Measurements from ENCODE around the gene CERT1.
"Not testable (repeated sequence)": the region's sequence is repeated elsewhere in the genome, so short reads cannot be mapped to it uniquely, and the experiment has no call there.

The CERT1 gene

DNA sequence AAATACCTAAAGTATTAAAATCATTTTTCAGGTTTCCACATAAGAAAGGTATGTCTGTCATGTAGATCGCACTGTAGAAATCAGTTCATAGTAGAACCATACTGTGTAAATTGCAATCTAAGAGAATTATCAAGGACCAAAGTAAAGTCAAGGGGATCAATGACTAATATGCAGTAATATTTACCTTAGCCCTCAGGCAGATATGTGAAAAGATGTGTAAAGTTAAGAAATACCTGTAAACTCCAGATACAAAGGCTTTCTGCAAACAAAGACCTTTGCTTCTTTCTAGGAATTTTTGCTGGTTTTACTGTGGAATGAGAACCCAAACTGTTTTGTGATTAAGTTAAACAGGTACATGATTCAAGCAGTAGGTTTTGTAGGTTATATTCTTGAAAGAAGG lies 11.8 kb upstream of the CERT1 start:
- in situ Hi-C loops (cut with HindIII; ENCODE audit: low sequenced_read_pairs), result no loop called here

DNA sequence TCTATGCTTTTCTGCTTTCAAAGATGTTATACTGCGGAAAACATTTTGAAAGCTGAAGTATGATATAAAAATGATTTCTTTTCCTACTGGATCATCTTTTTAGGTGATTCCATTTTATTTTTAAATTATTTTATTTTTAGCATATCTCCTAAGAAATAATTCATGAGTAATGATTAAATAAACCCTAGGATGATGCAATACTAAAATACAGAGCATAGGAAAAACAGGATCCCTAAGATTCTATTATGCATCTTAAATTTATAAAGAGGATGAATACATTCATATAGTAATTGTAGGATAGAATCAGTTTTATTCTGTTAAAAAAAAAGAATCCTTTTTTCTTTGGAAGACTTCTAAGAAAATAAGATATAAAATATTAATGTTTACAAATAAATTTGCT lies 11.1 kb upstream of the CERT1 start:
- in situ Hi-C loops (cut with HindIII; ENCODE audit: low sequenced_read_pairs), result no loop called here

DNA sequence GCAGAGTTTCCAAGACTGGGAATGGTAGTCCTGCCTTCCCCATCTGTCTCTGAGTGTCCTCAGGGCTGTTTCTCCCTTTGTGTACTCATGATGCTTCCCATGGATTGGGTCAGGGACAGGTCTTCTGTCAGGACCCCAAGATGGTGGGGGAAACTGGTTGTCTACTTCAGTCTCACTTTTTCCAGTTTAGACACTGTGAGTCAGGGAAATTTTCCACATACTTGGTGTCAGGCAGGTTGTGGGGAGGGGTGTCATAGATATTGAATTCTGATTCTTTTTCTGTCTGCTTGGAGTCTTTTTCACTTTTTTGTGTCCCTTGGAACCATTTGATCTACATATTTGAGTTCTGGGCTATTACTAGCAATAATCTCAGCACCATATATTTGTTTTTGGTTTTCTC lies 10.6 kb upstream of the CERT1 start:
- in situ Hi-C loops (cut with HindIII; ENCODE audit: low sequenced_read_pairs), result no loop called here

DNA sequence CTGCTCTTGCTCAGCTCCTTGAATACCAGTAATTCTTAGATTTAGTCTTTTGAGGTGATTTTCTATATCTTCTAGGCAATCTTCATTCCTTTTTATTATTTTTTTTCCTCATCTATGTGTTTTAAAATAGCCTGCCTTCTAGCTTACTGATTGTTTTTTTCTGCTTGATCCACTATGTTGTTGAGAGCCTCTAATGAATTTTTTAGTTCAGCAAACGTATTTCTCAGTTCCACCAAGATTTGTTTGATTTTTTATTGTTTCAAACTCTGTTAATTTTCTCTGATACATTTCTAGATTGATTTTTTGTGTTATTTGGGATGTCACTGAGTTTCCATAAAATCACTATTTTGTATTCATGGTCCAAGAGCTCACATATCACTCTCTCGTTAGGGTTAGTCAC lies 9.8 kb upstream of the CERT1 start:
- in situ Hi-C loops (cut with HindIII; ENCODE audit: low sequenced_read_pairs), result no loop called here

DNA sequence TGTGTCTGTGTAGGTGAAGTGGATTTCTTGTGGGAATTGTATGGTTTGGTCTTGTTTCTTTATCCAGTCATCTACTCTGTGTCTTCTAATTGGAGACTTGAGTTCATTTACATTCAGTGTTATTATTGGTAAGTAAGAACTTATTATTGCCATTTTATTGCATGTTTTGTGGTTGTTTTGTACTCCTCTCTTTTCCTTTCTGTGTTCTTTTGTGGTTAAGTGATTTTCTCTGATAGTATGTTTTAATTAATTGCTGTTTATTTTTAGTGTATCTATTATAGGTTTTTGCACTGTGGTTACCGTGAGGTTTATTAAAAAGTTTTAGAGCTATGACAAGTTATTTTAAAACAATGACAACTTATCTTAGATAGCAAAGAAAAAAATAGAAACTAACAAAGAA lies 8.3 kb upstream of the CERT1 start:
- in situ Hi-C loops (cut with HindIII; ENCODE audit: low sequenced_read_pairs), result no loop called here

DNA sequence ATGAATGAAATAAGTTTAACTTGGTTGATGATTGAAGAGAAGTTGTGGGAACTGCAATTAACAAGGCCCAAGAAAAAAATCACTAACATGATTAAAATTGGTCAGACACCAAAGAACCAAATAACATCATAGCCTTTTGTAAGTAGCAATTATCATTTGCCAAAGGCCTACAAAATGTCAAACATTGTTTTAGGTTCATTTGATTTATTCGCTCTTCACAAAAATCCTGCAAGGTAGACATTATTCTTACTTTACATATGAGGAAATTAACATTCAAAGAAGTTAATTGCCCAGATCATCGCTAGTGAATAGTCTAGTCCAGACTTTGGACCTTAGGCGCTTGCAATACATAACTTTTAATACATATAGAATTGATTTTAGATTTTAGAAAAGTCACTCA lies 2.9 kb upstream of the CERT1 start:
- in situ Hi-C loops (cut with HindIII; ENCODE audit: low sequenced_read_pairs), result no loop called here

DNA sequence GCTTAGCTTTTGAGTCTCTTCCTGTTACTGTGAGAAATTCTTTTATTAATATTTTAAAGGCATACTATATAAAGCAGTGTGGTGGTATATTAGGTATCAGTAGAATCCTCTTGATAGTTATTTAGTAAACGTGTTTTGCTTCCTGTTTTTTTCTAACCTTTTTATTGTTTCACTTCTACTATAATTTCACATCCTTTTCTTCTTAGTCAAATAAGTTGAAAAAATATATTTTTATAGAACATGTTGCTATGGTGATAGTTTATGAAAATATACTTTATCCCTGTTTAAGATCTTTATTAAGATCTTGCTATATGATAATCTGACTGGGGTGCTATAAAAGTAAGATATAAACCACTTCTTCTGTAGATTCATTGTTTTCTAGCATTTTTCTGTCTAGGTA lies 2.4 kb upstream of the CERT1 start:
- in situ Hi-C loops (cut with HindIII; ENCODE audit: low sequenced_read_pairs), result no loop called here

DNA sequence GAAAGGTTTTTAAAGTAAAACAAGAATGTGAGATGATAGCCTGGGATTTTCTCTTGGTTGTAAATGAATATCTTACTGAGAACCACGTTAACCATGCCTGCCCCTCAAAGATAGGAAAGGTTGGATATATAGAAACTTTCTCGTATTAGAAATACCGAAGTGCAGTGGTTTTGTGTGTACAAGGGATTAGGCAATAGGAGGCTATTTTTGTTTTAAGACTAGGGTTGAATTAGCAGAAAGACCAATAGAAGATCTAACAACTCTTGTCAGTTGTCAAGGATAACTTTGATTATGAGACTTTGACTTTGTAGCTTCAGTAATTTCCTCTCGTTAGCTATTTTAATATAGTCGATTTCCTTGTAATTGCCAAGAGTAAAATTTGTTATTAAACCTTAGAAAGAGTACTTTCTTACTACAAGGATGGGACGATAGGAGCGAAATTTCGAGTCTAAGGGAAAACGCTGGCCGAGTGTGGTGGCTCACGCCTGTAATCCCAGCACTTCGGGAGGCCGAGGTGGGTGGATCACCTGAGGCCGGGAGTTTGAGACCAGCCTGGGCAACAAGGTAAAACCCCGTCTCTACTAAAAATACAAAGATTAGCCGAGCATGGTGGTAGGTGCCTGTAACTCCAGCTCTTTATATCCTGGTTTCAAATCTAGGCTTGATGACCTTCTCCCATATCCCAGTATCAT lies 1.1 kb upstream of the CERT1 start:
- in situ Hi-C loops (cut with HindIII; ENCODE audit: low sequenced_read_pairs), result no loop called here

DNA sequence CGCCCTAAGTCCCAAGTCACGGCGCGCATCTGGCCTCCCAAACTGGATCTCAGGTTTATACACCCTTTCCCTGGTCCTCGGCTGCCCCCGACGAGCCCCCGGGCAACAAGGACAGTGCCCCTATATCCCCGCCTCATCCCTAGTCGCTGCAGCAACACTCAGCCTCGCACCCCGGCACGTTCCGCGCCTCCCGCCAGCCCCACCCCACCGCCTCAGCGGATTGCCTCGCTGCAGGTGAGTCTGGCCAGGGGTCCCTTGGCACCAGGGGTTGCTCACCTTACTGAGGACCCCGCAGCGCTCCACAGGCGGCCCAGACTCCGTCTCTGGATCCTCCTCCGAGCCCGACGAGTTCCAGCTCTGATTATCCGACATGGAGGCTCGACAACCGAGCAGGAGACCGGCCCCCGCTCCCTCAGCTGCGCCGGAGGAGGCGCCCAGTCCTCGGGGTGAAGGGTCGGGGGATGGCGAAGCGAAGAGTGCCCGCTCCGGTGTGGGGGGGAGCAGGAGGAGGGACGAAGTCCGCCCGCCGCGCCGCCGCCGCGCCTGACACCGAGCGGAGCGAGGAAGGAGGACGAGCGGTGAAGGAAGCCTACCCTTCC lies 494 bp downstream of the CERT1 start:
- in situ Hi-C loops (cut with HindIII; ENCODE audit: low sequenced_read_pairs), result no loop called here

DNA sequence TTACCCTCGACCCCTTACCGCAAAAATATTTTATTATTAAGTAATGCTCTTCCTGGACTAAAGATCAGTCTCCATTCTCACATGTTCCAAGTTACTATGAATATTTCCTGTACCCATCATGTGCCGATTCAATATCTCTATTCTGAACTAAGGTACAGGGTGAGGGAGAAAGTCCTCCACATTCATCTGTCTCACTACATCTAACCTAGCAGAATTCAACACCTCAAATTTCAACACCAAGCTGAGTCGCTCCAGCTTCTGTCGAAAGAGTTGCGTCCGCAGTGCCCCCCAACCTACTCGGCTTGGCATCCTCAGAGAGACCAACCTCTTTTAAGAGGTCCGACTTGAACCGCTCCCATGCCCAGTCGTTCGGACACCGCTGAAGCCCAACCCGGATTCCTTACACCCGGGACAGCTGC lies 1.0 kb downstream of the CERT1 start:
- in situ Hi-C loops (cut with HindIII; ENCODE audit: low sequenced_read_pairs), result no loop called here

DNA sequence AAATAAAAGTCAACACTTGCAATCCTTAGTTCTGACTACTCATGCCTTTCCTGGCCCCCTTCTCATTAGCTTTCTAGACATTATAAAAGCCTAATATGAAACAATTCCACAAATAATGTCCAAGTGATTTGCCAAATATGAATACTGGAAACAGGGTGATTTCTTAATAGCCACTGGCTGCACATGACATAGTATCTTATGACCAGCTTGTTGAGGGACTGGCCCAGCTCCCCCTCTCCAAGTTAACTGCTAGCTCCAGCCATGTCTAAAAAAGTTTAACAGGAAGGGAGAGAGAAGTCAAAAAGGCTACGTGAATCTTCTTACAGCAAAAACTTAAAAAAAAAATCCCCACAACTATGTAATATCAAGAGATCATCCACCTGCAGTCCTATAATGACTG lies 1.5 kb downstream of the CERT1 start:
- in situ Hi-C loops (cut with HindIII; ENCODE audit: low sequenced_read_pairs), result loop anchor here (5.0 kb wide), 1 partner anchor 57 kb away; no protein-coding TSS in a partner anchor

DNA sequence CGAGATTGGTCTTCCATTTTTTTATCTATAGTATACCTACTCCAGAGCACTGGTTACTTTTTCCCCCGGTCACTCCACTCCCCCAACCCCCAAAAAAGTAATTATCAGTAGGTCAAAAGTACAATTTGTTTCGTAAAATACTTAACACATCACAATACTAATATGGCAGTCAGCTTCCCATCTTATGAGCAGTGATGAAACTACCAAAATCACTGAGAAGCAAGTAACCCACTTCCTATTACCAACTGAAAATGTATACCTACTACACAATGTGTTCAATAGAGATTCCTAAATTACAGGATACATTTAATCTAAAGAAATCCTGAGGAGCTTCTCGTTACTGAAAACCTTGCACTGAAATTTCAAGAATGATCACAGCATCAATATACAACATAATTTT lies 1.9 kb downstream of the CERT1 start:
- in situ Hi-C loops (cut with HindIII; ENCODE audit: low sequenced_read_pairs), result loop anchor here (5.0 kb wide), 1 partner anchor 58 kb away; no protein-coding TSS in a partner anchor

DNA sequence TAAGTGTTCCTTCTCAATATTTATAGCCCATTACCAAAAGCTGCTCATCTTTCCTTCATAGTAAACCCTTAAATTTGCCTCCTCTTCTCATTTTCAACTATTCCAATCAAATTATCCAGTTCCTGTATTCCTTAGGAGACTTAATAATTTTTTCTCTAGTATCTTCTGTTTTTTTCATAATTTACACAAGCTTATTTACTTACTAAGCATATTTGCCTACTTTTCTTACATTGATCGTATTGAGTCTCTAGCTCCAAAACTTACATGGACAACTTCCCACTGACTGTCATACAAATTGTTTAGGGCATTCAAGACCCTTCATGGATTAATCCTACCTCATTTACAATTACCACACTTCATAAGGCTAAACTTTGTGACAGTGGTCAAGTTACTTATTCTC lies 3.6 kb downstream of the CERT1 start:
- in situ Hi-C loops (cut with HindIII; ENCODE audit: low sequenced_read_pairs), result loop anchor here (5.0 kb wide), 1 partner anchor 59 kb away; no protein-coding TSS in a partner anchor

DNA sequence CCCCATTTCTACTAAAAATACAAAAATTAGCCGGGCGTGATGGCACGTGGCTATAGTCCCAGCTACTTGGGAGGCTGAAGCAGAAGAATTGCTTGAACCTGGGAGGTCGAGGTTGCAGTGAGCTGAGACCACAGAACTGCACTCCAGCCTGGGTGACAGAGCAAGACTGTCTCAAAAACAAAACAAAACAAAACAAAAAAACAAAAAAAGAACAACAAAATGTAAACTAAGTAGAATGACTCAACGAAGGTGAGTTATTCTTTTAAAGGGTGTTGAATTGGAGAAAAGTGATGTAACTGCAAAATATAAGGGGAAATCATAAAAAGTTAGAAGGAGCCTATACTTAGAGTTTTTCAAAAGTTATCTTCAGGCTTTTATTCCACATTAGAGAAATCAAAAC lies 6.3 kb downstream of the CERT1 start:
- in situ Hi-C loops (cut with HindIII; ENCODE audit: low sequenced_read_pairs), result loop anchor here (5.0 kb wide), 1 partner anchor 62 kb away; no protein-coding TSS in a partner anchor

DNA sequence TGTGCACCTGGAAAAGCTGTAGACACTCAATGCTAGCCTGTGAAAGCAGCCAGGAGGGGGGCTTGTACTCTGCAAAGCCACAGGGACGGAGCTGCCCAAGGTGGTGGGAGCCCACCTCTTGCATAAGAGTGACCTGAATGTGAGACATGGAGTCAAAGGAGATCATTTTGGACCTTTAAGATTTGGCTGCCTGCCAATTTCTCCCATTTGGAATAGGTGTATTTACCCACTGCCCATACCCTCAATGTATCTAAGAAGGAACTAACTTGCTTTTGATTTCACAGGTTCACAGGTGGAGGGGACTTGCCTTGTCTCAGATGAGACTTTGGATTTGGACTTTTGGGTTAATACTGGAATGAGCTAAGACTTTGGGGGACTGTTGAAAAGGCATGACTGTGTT lies 12.6 kb downstream of the CERT1 start:
- in situ Hi-C loops (cut with HindIII; ENCODE audit: low sequenced_read_pairs), result not testable (repeated sequence)

DNA sequence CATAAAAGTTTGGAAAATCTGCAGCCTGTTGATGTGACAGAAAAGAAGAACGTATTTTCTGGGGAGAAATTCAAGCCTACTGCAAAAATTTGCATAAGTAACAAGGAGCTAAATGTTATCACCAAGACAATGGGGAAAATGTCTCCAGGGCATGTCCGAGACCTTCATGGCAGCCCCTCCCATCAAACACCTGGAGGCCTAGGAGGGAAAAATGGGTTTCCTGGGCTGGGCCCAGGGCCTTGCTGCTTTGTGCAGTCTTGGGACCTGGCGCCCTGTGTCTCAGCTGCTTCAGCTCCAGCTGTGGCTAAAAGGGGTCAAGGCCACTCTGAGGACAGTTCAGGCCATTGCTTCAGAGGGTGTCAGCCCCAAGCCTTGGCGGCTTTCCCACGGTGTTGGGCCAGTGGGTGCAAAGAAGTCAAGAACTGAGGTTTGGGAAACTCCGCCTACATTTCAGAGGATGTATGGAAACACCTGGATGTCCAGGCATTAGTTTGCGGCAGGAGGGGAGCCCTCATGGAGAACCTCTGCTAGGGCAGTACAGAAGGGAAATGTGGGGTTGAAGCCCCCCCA lies 13.1 kb downstream of the CERT1 start:
- in situ Hi-C loops (cut with HindIII; ENCODE audit: low sequenced_read_pairs), result no loop called here

DNA sequence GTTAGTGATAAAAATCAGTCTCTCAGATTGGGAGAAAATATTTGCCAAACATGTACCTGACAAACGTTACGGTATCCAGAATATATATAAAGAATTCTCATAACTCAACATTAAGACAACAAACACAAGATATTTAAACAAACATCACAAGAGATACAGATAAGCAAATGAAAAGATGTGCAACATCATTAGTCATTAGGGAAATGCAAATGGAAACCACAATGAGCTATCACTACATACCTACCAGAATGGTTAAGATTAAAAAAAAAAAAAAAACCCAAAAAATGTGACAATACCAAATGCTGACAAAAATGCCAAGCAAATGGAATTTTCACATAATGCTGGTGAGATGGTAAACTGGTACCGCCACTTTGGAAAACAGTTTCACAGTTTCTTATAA lies 15.4 kb downstream of the CERT1 start:
- in situ Hi-C loops (cut with HindIII; ENCODE audit: low sequenced_read_pairs), result no loop called here

DNA sequence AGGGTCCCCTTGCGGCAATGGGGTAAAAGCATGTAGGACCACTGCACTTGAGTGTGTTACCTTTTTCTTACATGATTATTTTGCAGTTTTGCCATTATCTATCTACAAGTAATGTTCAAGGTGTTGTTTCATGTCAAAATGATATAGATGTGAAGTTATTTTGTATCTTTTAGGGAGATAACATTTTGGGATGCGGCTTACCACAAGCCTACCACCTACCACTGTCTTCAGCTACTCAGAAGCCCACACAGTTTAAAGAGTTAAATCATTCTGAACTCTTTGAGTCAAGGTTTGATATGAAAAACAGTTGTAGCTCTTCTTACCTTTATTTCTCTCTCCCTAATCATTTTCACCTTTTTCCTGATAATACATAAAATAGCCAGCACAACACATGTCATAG lies 19.8 kb downstream of the CERT1 start:
- in situ Hi-C loops (cut with HindIII; ENCODE audit: low sequenced_read_pairs), result no loop called here

DNA sequence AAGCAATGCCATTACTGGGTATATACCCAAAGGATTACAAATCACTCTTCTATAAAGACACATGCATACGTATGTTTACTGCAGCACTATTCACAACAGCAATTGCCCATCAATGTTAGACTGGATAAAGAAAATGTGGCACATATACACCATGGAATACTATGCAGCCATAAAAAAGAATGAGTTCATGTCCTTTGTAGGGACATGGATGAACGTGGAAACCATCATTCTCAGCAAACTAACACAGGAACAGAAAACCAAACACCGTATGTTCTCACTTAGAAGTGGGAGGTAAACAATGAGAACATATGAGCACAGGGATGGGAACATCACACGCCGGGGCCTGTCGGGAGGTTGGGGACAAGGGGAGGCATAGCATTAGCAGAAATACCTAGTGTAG lies 21.6 kb downstream of the CERT1 start:
- in situ Hi-C loops (cut with HindIII; ENCODE audit: low sequenced_read_pairs), result not testable (repeated sequence)

DNA sequence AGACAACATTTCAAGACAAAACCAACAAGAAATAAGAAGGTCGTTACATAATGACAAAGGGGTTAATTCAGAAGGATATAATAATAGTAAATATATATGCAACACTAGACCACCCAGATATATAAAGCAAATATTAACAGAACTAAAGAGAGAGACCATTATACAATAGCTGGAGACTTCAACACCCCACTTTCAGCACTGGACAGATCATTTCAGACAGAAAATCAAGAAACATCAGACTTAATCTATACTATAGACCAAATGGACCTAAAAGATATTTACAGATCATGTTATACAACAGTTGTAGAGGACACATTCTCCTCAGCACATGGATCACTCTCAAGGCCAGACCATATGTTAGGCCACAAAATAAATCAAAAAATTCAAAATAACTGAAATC lies 26.8 kb downstream of the CERT1 start:
- in situ Hi-C loops (cut with HindIII; ENCODE audit: low sequenced_read_pairs), result no loop called here

DNA sequence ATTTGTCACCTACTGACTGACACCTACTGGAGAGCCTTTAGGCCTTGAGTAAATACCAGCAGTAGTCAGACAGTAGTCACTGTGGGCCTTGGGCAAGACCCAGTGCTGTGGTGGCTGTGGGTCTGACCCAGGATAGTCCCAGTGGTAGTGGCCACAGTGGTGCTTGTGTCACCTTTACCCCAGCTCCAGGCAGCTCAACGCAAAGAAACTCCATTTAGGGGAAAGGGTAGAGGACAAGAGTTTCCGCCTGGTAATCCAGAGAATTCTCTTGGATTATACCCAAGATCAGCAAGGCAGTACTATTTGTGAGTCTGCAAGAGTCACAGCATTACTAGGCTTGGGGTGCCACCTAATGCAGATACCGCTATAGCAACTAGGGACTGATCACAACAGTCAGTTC lies 28.9 kb downstream of the CERT1 start:
- in situ Hi-C loops (cut with HindIII; ENCODE audit: low sequenced_read_pairs), result no loop called here

DNA sequence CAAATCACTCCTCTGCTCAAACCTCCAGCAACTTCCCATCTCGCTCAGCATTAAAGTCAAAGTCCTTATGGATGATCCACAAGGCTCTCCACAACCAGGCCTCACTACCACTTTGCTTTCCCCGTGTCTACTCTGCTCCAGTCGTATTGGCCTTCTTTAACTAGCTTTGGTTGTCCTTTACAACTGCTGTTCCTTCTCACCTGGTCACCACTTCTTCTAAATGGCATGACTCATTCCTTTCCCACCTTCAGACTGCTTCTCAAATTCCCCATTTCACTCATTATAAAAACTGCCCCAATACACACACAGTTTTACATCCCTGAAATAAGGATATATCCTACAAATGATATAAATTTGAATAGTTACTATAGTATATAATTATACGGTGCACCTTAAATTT lies 30.4 kb downstream of the CERT1 start:
- in situ Hi-C loops (cut with HindIII; ENCODE audit: low sequenced_read_pairs), result no loop called here

Data from endothelial cell of hepatic sinusoid (primary cell).